Measurements from ENCODE around the gene TSC1.
A peak's percentile ranks its signal among the peaks of the same experiment; 100 is the strongest.
"Not testable (repeated sequence)": the region's sequence is repeated elsewhere in the genome, so short reads cannot be mapped to it uniquely, and the experiment has no call there.

The TSC1 gene

DNA sequence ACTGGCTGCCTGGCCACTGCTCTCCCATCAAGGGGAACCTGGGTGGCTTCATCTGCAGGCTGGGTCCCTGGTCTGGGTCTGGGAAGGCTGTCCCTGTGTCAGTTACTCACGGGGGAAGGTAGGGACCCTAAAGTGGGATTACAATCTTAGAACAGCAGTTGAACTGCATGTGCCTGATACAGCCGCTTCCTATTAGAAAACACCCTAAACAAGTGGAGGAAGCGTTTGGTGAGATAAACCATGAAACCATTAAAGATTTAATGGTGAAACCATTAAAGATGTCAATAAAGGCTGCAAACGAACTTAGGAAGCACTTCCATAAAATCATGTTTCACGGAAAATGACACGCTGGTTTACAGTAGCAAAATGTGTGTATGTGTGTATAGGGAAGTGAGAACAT lies 31.5 kb upstream of the TSC1 start:
- no peak for DNase-seq

DNA sequence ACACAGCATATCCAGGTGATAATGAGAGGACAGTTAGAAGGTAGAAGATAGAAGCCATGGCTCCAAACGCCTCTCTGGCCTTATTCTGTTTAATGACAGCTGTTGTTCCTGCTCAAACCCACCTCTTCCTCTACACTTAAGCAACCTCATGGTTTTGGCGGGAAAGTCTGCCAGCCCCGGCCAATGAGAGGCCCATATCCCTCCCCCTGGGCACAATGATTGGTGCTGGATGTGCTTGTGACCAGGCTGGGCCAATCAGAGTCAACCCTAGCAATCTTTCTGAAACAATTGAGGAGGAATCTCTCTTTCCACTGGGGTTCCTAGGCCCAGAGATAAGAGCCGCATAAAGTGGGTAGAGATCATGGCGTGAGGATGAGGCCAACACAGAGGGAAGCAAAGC lies 29.3 kb upstream of the TSC1 start:
- no peak for DNase-seq

DNA sequence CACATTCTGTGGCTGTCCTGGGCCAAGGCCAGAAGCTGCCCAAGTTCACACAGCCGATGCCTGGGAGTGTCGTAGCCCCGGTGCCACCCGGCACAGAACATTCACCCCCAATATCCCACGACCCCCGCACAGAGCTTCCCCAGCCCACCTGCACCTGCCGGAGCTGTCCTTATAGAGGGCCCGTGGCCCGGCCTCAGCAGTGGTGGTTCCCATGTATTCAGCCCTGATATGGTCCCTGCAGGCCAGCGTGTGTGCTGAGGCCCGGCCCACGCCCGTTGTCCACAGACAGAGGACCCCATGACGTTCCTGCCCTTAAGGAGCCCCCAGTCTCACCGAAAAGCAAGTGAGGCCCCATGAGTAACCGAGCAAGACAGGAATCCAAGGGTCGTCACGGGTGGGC lies 28.8 kb upstream of the TSC1 start:
- no peak for DNase-seq

DNA sequence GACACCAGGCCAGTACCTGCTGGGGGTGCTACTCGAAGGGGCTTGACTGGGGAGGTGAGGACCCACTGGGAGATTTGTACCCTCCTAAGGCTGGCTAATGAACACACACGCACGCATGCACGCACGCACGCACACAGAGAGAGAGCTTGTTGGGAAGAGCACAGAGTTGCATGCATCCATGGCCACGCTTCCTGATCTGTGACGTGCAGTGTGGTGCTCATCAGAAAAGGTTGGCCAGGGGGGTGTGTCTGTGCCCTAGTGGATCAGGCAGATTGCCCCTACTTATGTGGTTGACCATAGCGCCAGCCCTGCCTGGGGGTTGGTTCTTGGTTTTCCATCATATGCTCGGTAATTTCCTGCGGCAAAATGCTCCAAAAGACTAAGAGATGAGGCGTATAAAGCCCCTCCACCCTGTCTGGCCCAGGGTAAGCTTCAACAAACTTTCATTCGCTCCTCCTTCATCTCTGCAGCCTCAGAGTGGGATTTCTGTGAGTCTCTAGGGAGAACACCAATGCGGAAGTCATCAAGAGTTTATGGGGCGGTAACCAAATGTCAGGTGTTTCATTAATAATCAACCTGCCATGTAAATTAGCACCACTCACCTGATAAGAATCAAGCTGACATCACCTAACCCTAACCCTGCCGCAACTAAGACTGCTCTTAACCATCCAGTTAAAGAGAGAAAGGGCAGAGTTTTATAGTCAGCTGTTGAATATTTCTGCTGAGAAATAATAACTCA lies 26.1 kb upstream of the TSC1 start:
- DNase-seq, result no peak

DNA sequence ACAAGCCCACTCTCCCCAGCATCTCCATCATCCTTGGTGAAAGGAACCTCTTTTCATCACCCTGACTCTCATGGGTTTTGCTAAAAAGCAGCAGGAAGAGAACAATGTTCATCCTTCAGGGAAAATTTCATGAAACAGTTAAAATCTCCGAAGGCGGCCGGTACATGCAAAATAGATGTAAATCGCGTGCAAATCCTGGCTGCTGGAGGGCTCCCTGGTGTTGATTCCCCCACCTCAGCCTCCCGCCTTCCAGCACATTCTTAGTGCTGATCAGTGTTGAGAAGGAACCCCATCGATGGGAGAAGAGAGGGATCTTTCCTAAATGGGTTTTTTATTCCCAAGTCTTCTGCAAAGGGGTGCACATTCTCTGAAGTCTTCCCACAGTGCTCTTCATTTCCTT lies 25.4 kb upstream of the TSC1 start:
- DNase-seq, result no peak

DNA sequence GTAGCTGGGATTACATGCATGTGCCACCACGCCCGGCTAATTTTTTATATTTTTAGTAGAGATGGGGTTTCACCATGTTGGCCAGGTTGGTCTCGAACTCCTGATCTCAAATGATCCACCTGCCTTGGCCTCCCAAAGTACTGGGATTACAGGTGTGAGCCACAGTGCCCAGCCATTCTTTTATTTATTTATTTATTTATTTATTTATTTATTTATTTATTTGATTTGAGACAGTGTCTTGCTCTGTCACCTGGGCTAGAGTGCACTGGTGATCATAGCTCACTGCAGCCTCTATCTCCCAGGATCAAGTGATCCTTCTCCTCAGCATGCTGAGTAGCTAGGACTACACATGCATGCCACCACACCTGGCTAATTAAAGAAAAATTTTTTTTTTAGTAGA lies 23.5 kb upstream of the TSC1 start:
- not testable (repeated sequence) for DNase-seq

DNA sequence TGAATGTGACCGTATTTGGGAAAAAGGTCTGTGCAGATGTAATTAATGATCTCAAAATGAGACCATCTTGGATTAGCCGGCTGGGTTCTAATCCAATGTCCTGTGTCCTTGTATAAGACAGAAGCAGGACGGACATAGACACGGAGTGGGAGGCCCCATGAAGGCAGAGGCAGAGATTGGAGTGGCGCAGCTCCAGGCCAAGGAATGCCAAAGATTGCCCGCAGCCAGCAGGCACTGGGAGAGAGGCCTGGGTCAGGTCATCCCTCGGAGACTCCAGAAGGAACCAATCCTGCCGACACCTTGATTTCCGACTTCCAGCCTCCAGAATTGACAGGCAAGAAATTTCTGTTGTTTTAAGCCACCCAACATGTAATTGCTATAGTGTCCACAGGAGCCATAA lies 21.1 kb upstream of the TSC1 start:
- DNase-seq, result no peak

DNA sequence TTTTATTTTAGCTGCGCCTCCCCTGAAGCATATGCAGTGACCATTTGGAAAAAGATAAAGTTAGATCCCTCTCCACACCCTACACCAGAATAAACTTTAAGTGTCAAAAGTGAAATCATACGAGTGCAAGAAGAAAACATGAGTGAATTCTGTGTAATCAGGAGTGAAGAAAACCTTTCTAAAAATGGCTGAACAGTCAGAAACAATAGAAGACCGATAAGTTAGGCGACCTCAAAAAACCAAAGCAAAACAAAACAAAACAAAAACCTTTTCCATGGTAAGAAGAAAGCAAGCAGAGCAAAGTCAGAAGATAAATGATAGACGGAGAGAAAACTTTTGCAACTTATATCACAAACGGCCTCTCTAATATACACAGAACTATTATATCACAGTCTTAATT lies 16.6 kb upstream of the TSC1 start:
- DNase-seq, result no peak

DNA sequence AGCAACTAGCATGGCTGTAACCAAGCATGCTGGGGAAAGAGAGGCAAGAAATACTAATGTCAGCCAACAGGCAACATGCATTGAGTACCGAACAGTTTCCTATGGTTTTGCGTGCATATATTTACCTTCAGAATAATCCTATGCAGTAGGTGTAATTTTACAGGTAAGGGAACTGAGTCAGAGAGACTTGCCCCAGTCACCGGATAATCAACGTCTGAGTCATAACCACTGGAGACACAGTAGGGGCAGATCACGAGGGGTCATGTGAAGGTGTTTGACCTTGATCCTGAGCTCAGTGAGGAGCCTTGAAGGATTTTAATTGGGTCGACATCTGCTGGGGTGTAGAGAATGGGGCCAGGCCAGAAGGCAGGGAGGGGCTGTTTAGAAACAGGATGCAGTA lies 13.4 kb upstream of the TSC1 start:
- DNase-seq, result no peak

DNA sequence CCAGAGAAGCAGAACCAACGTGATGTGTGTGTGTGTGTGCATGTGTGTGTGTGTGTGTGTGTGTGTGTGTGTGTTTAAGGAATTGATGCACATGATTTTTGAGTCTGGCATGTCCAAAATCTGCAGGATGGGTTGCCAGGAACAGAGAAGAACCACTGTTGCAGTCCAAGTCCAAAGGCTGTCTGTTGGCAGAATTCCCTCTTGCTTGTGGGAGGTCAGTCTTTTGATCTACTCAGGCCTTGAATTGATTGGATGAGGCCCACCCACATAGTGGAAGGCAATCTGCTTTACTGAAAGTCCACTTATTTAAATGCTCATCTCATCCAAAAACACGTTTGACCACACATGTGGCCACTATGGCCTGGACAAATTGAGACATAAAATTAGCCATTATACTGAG lies 11.4 kb upstream of the TSC1 start:
- DNase-seq, result no peak

DNA sequence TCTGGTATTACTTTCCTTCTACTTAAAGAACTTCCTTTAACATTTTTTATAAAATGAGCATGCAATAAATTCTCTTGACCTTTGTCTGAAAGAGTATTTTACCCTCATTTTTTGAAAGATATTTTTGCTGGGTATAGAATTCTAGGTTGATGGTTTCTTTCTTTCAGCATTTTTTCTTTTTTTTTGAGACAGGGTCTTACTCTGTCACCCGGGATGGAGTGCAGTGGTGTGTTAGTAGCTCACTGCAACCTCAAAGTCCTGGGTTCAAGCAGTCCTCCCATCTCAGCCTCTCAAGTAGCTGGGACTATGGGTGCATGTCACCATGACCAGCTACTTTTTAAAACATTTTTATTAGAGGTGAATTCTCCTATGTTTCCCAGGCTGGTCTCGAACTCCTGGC lies 10.7 kb upstream of the TSC1 start:
- DNase-seq, result no peak

DNA sequence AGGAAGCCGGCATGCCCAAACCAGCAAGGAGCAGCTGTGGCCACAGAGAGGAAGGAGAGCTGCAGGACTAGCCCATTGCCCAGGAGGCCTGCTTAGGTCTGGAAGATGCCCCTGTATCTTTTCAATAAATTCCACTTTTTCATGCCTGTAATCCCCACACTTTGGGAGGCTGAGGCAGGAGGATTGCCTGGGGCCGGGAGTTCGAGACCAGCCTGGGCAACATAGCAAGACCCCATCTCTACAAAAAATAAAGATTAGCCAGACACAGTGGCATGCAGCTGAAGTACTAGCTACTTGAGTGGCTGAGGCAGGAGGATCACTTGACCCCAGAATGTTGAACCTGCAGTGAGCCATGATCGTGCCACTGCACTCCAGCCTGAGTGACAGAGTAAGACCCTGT lies 5.3 kb upstream of the TSC1 start:
- DNase-seq, result no peak

DNA sequence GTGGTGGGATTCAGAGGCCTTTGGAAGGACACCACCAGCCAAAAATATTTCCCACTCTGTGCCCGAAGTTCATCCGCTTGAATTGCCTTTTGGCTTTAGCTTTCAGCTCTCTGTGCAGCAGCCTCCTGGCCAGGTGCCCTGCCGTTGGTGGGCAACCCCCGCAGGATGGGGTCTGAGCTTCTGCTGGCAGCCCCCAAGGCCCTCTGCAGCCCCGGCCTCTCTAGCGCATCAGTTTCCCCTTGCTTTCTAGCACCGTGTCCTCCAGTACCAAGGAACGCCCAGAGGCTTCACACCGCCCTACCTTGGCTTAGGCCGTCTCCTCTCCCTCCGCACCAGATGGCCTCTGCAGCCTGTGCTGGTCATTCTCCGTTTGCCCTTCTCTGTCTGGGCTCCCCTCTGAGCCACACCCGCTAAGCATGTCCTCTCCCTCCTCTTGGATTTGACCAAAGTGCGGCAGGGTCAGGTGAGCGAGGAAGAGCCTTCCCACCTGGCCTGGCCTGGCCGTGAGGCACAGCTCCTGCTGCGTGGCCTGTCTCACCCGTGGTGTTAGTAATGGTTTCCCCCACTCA lies 4.2 kb upstream of the TSC1 start:
- DNase-seq, result no peak

DNA sequence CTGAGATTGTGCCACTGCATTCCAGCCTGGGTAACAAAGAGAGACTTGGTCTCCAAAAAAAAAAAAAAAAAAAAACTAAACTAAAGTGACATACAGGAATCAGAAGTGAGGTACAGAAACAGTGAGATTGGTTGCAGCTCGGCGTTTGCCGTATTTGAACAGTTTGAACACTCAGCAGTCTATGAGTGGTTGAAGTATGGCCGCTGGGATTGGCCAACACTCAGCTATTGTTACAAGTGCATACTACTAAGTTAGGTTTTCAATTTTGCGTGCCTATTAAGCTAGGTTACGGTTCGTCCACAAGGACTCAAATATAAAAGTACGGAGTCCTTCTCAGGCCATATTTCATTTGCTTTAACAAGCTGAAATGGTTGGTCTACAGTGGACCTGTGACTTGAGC lies 3.3 kb upstream of the TSC1 start:
- DNase-seq, result no peak

DNA sequence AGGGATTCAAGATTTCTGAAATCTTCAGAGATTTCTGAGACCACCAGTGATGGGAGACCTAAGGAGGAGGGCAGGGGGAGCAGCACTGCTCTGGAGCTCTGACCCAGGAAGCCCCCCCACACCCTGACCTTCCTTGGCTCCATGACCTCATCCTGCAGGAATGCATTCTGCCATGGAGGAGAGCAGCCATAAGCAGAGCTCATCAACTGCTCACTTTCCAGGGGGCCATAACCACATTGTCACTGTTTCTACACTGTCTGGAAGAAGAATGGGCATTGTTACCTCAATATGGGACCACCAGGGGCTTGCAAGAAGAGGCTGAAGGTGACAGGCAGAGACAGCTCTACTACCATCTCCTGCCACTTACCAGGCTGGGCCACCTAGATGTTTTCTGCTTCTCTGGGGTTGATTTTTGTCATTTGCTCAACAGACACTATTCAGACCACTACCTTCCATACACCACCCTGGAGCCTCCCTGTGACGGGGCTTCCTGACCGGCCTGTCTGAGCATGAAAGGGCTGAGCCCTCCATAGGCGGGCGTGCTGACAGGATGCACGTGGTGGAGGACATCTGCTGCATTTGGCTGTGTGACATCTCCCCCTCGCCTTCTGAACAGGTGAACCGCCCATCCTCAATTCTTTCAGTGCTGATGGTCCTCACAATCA lies 2.3 kb upstream of the TSC1 start:
- DNase-seq, result no peak

DNA sequence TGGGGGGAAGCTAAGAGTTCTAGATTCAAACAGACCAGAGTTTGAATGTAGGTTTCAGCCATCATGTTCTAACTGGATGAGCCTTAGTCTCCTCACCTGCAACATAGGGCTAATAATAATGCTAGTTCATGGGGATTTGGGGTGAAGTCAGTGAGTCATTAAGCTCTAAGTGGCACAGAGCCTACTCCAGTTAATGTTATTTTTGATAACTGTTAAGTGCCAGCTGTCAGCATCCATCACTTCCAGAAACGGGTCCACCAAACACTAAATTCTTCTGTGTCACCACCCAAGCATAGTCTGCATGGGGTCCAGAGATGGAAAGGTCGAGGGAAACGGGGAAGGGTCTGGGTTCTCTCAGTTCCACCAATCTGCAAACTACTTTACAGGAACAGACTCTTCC lies 1.8 kb upstream of the TSC1 start:
- DNase-seq, result no peak

DNA sequence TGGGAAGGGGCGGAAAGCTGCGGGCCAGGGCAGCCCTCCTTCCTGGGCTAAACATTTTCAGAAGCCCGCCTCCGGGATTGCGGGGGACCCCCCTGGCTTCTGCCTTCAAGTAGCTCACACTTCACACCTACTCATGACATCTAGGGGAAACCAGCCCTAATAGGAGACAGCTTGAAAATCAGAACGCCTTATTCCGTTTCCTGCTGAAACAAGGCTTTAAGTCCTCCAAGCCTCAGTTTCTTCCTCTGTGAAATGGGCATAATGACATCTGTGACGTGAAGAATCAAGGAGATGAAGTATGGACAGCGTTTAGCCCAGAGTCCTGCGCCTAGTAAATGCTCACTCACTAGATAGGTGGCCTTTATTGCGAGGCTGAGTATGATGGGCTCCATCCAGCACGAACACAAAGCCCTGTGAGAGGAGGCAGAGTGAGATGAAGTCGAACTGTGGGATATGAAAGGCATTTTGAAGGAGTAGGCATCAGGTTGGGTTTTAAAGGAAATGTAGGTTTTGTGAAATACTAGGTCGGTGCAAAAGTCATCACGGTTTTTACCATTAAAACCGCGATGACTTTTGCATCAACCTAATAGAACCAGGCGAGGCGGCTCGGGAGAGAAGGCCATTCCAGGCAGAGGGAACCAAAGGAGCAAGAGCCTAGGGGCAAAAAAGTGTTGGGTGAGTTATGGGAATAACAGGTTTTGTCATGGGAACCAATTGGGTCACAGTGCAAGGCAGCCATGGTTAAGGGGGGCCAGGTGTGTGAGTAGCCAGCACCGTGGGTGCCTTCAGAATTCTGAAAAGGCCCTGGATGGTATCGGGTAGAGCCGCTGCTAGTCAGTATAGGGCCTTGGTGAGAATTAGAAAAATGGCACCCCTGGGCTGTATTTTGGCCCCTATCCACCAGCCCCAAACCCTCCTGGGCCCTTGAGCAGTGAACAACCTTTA lies 1.0 kb upstream of the TSC1 start:
- DNase-seq, result peak; percentile 5

DNA sequence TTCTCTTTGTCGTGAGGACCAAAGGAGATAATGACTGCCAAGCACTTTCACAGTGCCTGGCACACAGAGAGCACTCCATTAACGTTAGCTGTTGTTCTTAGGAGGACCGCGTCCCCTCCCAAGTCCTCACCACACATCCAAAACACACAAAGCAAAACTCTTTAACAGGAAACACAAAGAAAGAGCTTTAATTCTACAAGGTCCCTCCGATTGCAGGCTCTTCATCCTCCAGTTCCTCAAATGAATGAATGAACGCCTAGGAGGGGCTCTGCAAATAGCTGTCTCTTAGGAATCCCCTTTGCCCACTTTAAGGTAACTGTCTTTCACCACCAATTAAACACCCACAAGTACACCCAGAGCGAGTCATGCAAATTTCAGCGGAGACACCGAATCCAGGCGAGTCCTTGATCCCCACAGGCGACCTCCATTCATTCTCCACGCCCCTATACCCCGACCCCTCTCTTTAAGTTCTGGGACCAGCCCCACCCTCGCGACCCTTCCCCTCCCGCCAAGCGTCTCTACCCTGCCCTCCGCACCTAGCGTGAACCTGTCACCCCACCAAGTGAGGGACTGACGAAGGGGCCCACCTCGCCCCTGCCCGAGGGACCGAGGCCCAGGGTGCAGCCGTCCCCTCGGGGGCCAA lies 644 bp downstream of the TSC1 start:
- DNase-seq, result no peak

DNA sequence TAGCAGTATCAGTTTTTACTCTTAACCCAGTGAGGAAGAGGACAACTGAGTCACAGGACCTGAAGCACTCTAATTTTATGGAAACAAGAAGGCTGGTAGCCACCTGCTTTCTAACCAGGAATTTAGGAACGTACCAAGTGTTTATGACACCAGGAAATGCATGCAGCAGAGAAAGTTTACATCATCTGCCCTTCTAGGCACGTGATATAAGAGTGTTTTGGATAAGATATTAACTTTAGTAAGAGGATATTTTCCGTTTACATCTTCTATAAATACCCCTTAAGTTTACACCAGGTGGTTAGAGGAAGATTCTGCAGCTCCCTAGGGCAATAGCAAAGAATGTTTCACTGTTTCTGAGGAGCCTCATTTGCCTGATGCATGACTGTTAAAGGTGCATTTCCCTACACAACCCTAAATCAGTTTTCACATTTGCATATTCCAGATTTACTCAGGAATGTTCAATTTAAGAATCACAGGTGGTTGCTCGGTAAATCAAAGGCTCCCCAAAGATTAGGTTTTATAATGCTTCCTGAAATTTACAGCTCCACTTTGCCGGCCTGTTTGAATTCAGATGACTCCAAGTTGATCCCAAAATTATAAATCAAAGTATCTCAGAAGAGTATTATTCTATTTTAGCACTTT lies 1.8 kb downstream of the TSC1 start:
- DNase-seq, result no peak

DNA sequence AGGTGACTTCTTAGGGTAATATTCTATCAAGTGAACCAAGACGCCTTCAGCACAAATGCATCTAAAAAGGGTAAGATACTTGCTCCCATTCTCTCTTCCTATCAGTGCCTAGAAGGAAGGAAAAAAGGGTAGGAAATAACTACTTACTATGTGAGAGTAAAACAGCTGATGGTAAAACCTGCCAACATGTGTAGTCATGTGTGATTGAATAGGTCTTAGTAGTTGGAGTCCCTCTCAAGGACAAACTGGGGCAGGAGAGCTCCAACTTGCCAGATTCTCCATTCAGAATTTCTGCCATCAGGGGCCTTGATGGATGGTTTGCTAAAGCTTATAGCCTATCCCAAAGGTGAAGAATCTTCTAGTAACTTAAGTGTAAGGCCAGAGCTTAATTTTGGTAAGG lies 5.2 kb downstream of the TSC1 start:
- DNase-seq, result no peak

DNA sequence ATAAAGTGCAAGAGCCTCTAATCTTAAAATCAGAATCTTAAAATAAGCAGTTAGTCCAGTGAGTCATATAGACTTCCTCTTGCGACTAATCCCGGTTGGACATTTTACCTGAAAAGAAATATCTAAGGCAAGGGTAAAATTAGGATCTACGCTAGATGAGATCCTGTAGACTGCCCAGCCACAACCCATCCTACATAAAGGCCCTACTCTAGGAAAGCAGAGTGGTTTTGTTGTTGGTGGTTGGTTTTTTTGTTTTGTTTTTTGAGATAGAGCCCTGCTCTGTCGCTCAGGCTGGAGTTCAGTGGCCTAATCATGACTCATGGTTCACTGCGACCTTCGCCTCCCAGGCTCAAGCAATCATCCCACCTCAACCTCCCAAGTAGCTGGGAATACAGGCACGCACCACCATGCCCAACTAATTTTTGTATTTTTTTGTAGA lies 6.9 kb downstream of the TSC1 start:
- no peak for DNase-seq

DNA sequence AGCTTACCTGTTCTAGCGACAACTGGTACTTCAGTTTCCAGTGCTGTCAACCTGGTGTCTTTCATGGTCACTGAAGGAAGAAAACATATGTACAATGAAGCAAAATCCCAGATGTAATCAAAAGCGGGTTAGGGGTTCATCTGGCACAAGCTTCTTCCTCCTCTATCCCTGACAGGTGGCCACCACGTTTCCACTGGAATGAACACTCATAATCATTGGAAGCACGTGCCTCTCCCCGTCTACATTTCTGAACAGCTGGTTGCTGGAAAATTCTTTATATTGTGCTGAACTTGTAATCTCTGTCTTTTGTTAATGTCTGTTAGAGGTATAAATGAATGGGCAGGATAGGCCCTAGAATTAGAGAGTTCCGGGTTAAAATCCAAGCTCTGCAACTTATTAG lies 9.4 kb downstream of the TSC1 start:
- no peak for DNase-seq

All from CD4-positive, alpha-beta T cell treated with Interleukin-6 for 4 hours (primary cell).